ENCODE measurements around the gene GTPBP4. TPM values are rescaled to one million over a fixed set of nuclear protein-coding genes. Genes with fewer than 3 reads are reported as not detected.

GTPBP4 gene
- total and polyA plus RNA-seq, 2 of the 13 experiments (the other 11 are each of a cell fraction or from before 2014, with no cell fraction given) = 24.1 to 85.5 TPM

- TF ChIP-seq ZBTB20 (CRISPR knock-in tag; IDR thresholded peaks at IDR 0.05; ENCODE audit: borderline replicate concordance, low read depth) = peak; percentile 71; the same call in 1 of the 2 replicates
- TF ChIP-seq ZNF878 (CRISPR knock-in tag; IDR thresholded peaks at IDR 0.05) = peak; percentile 73
- TF ChIP-seq ZNF703 (CRISPR knock-in tag; IDR thresholded peaks at IDR 0.05; ENCODE audit: borderline replicate concordance) = peak; percentile 54; the same call in 1 of the 2 replicates
- no peak for TF ChIP-seq ZC3H4 (CRISPR knock-in tag; IDR thresholded peaks at IDR 0.05; ENCODE audit: borderline replicate concordance)
- TF ChIP-seq KLF9 (CRISPR knock-in tag; IDR thresholded peaks at IDR 0.05; ENCODE audit: low read depth) = no peak
- no peak for TF ChIP-seq ZNF235 (CRISPR knock-in tag; IDR thresholded peaks at IDR 0.05; ENCODE audit: borderline replicate concordance)
- peak; percentile 70; the same call in 1 of the 2 replicates for TF ChIP-seq ZFP90 (CRISPR knock-in tag; IDR thresholded peaks at IDR 0.05; ENCODE audit: borderline replicate concordance)
- TF ChIP-seq NFRKB (IDR thresholded peaks at IDR 0.05) = no peak
- no peak for TF ChIP-seq GLMP (CRISPR knock-in tag; IDR thresholded peaks at IDR 0.05; ENCODE audit: borderline replicate concordance)
- no peak for TF ChIP-seq ZNF782 (CRISPR knock-in tag; IDR thresholded peaks at IDR 0.05; ENCODE audit: borderline replicate concordance)
- TF ChIP-seq NFE2 (CRISPR knock-in tag; IDR thresholded peaks at IDR 0.05) = no peak
- TF ChIP-seq E2F5 (CRISPR knock-in tag; conservative IDR thresholded peaks at IDR 0.05) = peak; percentile 47; the same call in 1 of the 2 replicates
- peak; percentile 85 for TF ChIP-seq ATF1 (CRISPR knock-in tag; IDR thresholded peaks at IDR 0.05)
- peak; percentile 85 for TF ChIP-seq ZNF446 (CRISPR knock-in tag; IDR thresholded peaks at IDR 0.05)
- peak; percentile 95 for TF ChIP-seq KAT8 (CRISPR knock-in tag; IDR thresholded peaks at IDR 0.05)
- TF ChIP-seq ZBTB40 (IDR thresholded peaks at IDR 0.05) = peak; percentile 73
- TF ChIP-seq ZBTB40 (CRISPR knock-in tag; IDR thresholded peaks at IDR 0.05) = peak; percentile 47; the same call in 1 of the 2 replicates
These were observed at the start of gene GTPBP4 (continued) for GRCh38 chr10:987870-988666.

Data from HepG2 (cell line).